IMR-90 (cell line): ENCODE data around the gene TM4SF20. TPM values are rescaled to one million over a fixed set of nuclear protein-coding genes. Genes with fewer than 3 reads are reported as not detected.

Source experiments
- ATAC-seq: fragments of 200-7000 bp; cut with Tn5 transposase; 2 replicates; pipeline ENCODE4 v1.9.1; 2020; ENCODE audit warnings: low read depth, mild to moderate bottlenecking, moderate library complexity
- BruUV-seq: library from RNA; stranded (reverse); fragments of 400-500 nt; replicated peaks from 2 replicates; lab custom pipeline; 2021; lab: Mats Ljungman, UMichigan
- CTCF ChIA-PET: fragments of 300-600 bp; formaldehyde crosslinking; extraction: SDS; loops from one replicate; lab custom pipeline; 2021; ENCODE audit warnings: antibody characterized with exemption; lab: Yijun Ruan, JAX
- POLR2A ChIA-PET: fragments of 300-600 bp; sonication (Branson Sonifier 250); formaldehyde crosslinking; loops from one replicate; lab custom pipeline; 2022; ENCODE audit warnings: antibody characterized with exemption; ENCODE audit not compliant: unreplicated experiment; lab: Charles Lee
- DNase-seq: peaks from one replicate; pipeline ENCODE4 v3.0.0; 2013
- H2AFZ ChIP-seq: replicated peaks from 2 replicates; pipeline ENCODE3; 2013; ENCODE audit warnings: low read length, mild to moderate bottlenecking; ENCODE audit not compliant: poor library complexity
- H2AK5ac ChIP-seq: 2 replicates; pipeline ENCODE4 v1.6.1; 2013; ENCODE audit warnings: low read depth, low read length, inconsistent platforms
- H2AK9ac ChIP-seq: replicated peaks from 2 replicates; pipeline ENCODE3; 2013; ENCODE audit warnings: mild to moderate bottlenecking, low read depth, low read length, moderate library complexity; ENCODE audit not compliant: poor library complexity
- H2BK120ac ChIP-seq: 2 replicates; pipeline ENCODE4 v1.6.1; 2013; ENCODE audit warnings: low read depth, low read length, inconsistent platforms
- H2BK15ac ChIP-seq: 3 replicates; pipeline ENCODE4 v1.6.1; 2013; ENCODE audit warnings: low read depth, low read length, inconsistent platforms
- H2BK20ac ChIP-seq: 2 replicates; pipeline ENCODE4 v1.6.1; 2013; ENCODE audit warnings: low read depth, mild to moderate bottlenecking, inconsistent platforms, low read length, moderate library complexity
- H2BK5ac ChIP-seq: 2 replicates; pipeline ENCODE4 v1.6.1; 2013; ENCODE audit warnings: mild to moderate bottlenecking, low read depth, low read length, inconsistent platforms; ENCODE audit not compliant: poor library complexity, severe bottlenecking
- H3K14ac ChIP-seq: replicated peaks from 2 replicates; pipeline ENCODE4 v1.6.1; 2013; ENCODE audit warnings: low read depth, low read length, inconsistent platforms
- H3K18ac ChIP-seq: 2 replicates; pipeline ENCODE4 v1.6.1; 2013; ENCODE audit warnings: low read depth, low read length, control low read depth
- H3K23ac ChIP-seq: 2 replicates; pipeline ENCODE4 v1.6.1; 2013; ENCODE audit warnings: low read depth, low read length, inconsistent platforms
- H3K27ac ChIP-seq: 2 replicates; pipeline ENCODE4 v1.5.1; 2013; ENCODE audit warnings: mild to moderate bottlenecking, control low read depth, low read length; ENCODE audit not compliant: insufficient read depth
- H3K27me3 ChIP-seq: 2 replicates; pipeline ENCODE4 v1.6.1; 2013; ENCODE audit warnings: low read length; ENCODE audit not compliant: control insufficient read depth, insufficient read depth
- H3K36me3 ChIP-seq: 2 replicates; pipeline ENCODE4 v1.6.1; 2013; ENCODE audit warnings: low read length, mixed read lengths; ENCODE audit not compliant: control insufficient read depth, insufficient read depth
- H3K4ac ChIP-seq: 2 replicates; pipeline ENCODE4 v1.6.1; 2013; ENCODE audit warnings: low read depth, low read length, inconsistent platforms
- H3K4me1 ChIP-seq: 2 replicates; pipeline ENCODE4 v1.6.1; 2013; ENCODE audit warnings: low read length, mixed read lengths; ENCODE audit not compliant: control insufficient read depth, insufficient read depth
- H3K4me2 ChIP-seq: 2 replicates; pipeline ENCODE4 v1.6.1; 2013; ENCODE audit warnings: low read depth, mild to moderate bottlenecking, control low read depth, low read length, moderate library complexity
- H3K4me3 ChIP-seq: 2 replicates; pipeline ENCODE4 v1.5.1; 2013; ENCODE audit warnings: low read depth, mild to moderate bottlenecking, control low read depth, low read length, moderate library complexity; ENCODE audit not compliant: insufficient read depth
- H3K56ac ChIP-seq: 2 replicates; pipeline ENCODE4 v1.6.1; 2013; ENCODE audit warnings: low read length, inconsistent platforms; ENCODE audit not compliant: insufficient read depth; ENCODE audit errors: extremely low read depth
- H3K79me1 ChIP-seq, 2 experiments: 2 replicates each; pipeline ENCODE4 v1.6.1; 2013; ENCODE audit warnings: low read length in 2 of 2, inconsistent platforms in 1 of 2, low read depth in 1 of 2
- H3K9ac ChIP-seq: 2 replicates; pipeline ENCODE4 v1.6.1; 2013; ENCODE audit warnings: low read depth, low read length, control low read depth
- H3K9me1 ChIP-seq: 2 replicates; pipeline ENCODE4 v1.6.1; 2013; ENCODE audit warnings: low read length, inconsistent platforms; ENCODE audit not compliant: insufficient read depth
- H3K9me3 ChIP-seq: 2 replicates; pipeline ENCODE4 v1.6.1; 2013; ENCODE audit warnings: low read length; ENCODE audit not compliant: control insufficient read depth, insufficient read depth
- H4K20me1 ChIP-seq: 2 replicates; pipeline ENCODE4 v1.6.1; 2013; ENCODE audit warnings: low read length, inconsistent platforms; ENCODE audit not compliant: insufficient read depth
- H4K5ac ChIP-seq: 2 replicates; pipeline ENCODE4 v1.6.1; 2013; ENCODE audit warnings: mild to moderate bottlenecking, low read depth, low read length, control low read depth
- H4K8ac ChIP-seq, 2 experiments: 2 replicates each; pipeline ENCODE4 v1.6.1; 2013; ENCODE audit warnings: low read depth in 2 of 2, low read length in 2 of 2, control low read depth in 1 of 2, inconsistent platforms in 1 of 2
- H4K91ac ChIP-seq: 2 replicates; pipeline ENCODE4 v1.6.1; 2013; ENCODE audit warnings: low read depth, low read length, inconsistent platforms; ENCODE audit not compliant: insufficient read depth
- MAFK ChIP-seq: IDR thresholded peaks from 2 replicates; pipeline ENCODE4 v1.6.1; 2012; ENCODE audit warnings: low read depth, low read length, improper control_type of control experiment
- NFE2L2 ChIP-seq: fragments of 150-350 bp; IDR thresholded peaks from 2 replicates; pipeline ENCODE4 v1.6.1; 2016; ENCODE audit warnings: low read depth, mild to moderate bottlenecking, low read length
- SMC3 ChIP-seq: fragments of 150-350 bp; IDR thresholded peaks from 2 replicates; pipeline ENCODE4 v1.6.1; 2016; ENCODE audit warnings: low read depth, mild to moderate bottlenecking, antibody characterized with exemption, low read length, moderate library complexity
- WGBS, 2 experiments: methylation state at CpG; one replicate each; pipeline versions ENCODE4 v1.1.5 to v1.1.7; 2013; ENCODE audit warnings: missing lambda C conversion rate in 2 of 2; ENCODE audit not compliant: insufficient read length in 1 of 2; ENCODE audit errors: extremely low coverage in 2 of 2; 5-methylcytosine and 5-hydroxymethylcytosine counted together
- dilution Hi-C: fragments of 300-500 bp; cut with HindIII; formaldehyde crosslinking; loops from one replicate; pipeline ENCODE4 v1.14.3; 2018; ENCODE audit warnings: low sequenced_read_pairs; ENCODE audit not compliant: unreplicated experiment
- in situ Hi-C: fragments of 300-500 bp; cut with MboI; formaldehyde crosslinking; loops from 3 replicates; pipeline ENCODE4 v1.14.3; 2019; ENCODE audit warnings: low sequenced_read_pairs, inconsistent platforms, mixed read lengths
- intact Hi-C: fragments of 100-400 bp; cut with micrococcal nuclease; formaldehyde crosslinking; loops from 2 replicates; pipeline ENCODE4 v1.10.0; 2022
- polyA plus RNA-seq, 3 experiments: library from polyadenylated mRNA; depleted of rRNA; stranded (reverse); fragments of >200 nt; gene quantifications; 2 replicates each; pipeline ENCODE4 v1.2.3, GENCODE V29; 2012; ENCODE audit warnings: low replicate concordance in 1 of 3
- total RNA-seq: library from RNA; depleted of rRNA; stranded (reverse); fragments of >200 nt; gene quantifications from 2 replicates; pipeline ENCODE4 v1.2.3, GENCODE V29; 2012
- TF ChIP-seq, protein P1 (sequence below): conservative IDR thresholded peaks from 2 replicates; pipeline ENCODE4 v1.5.1; 2012; ENCODE audit warnings: mild to moderate bottlenecking, low read depth, low read length, improper control_type of control experiment

Gene TM4SF20
- total and polyA plus RNA-seq, 2 of the 4 experiments (the other 2 are of a cell fraction), result under 0.01 to 0.03 TPM

DNA sequence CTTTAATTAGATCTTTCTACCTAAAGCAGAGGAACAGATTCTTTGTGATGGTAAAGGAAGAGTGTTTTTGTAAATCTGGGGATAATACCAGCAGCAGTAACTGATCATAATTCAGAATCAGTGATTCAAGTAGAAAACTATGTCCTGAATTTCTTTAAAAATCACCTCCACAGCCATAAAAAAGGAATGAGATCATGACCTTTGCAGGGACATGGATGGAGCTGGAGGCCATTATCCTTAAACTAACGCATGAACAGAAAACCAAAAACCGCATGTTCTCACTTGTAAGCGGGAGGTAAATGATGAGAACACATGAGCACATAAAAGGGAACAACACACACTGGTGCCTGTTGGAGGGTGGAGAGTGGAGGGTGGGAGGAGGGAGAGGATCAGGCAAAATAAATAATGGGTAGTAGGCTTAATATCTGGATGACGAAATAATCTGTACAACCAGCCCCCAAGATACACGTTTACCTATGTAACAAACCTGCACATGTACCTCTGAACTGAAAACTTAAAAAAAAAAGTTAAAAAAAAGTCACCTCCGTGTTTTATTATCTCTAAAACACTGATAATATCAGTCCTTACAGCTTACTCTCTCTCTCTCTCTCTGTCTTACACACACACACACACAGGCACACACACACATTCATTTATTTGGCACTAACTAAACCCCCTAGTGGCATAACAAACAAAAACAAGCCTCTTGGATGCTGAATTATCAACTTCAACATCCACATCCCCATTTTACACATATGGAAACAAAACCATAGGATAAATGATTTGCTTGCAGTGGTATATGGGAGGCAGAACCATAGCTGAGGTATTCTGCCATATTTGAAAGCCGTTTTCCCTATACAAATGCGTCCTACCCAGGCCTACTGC is 1.4 kb downstream of the TM4SF20 start:
- Histone ChIP-seq H4K8ac (peak overlapping the region in 1 of 2 experiments; percentile 47; a peak in 1 of 4 replicates), H3K36me3 (no peaks in the 10 kb centered on the region), H3K9me1 (no peaks in the 10 kb centered on the region), H2BK5ac (peak overlapping the region; percentile 55), H3K4ac (no peak overlapping the region), H2BK120ac (no peak overlapping the region), H2AK5ac (no peak overlapping the region), H2AK9ac (no peak overlapping the region), H3K56ac (no peak overlapping the region), H3K27me3 (no peaks in the 10 kb centered on the region), H3K4me1 (peaks cover 5% of the 10 kb centered on the region), H3K4me2 (no peak overlapping the region; the same call in 1 of the 2 replicates), H3K4me3 (no peak overlapping the region), H3K18ac (peak overlapping the region; percentile 96; the same call in 1 of the 2 replicates), H3K9me3 (no peaks in the 10 kb centered on the region), H4K5ac (peak overlapping the region; percentile 95; the same call in 1 of the 2 replicates), H2BK20ac (0 out of 2 replicates have a peak overlapping the region, but pooled peaks have one; percentile 8), H3K79me1 (no peaks in the 10 kb centered on the region), H3K23ac (no peak overlapping the region), H4K91ac (peak overlapping the region; percentile 33; the same call in 1 of the 2 replicates), H3K9ac (peak overlapping the region; percentile 43; the same call in 1 of the 2 replicates), H3K14ac (no peak overlapping the region; the same call in 1 of the 2 replicates), H4K20me1 (no peaks in the 10 kb centered on the region), H3K27ac (no peak overlapping the region), H2AFZ (no peak overlapping the region), H2BK15ac (no peak overlapping the region; the same call in 2 of the 3 replicates)
- in situ Hi-C loops (no loop called here), dilution Hi-C loops (no loop called here), intact Hi-C loops (no loop called here)
- ATAC-seq, result no peak
- WGBS, 2 experiments, result 100% methylated on average over 2 of the region's 8 CpGs; no CpG with 5 or more reads in 1 of the 2 experiments
- ChIA-PET POLR2A (no interaction called here), CTCF (interaction anchor here (0.6 kb wide), 1 partner anchor 202 kb away, joined by 4 read pairs; no protein-coding TSS in a partner anchor)
- DNase-seq, result no peak
- TF ChIP-seq NFE2L2 (no peak), SMC3 (no peak), MAFK (no peak)
- TF ChIP-seq, protein P1, sequence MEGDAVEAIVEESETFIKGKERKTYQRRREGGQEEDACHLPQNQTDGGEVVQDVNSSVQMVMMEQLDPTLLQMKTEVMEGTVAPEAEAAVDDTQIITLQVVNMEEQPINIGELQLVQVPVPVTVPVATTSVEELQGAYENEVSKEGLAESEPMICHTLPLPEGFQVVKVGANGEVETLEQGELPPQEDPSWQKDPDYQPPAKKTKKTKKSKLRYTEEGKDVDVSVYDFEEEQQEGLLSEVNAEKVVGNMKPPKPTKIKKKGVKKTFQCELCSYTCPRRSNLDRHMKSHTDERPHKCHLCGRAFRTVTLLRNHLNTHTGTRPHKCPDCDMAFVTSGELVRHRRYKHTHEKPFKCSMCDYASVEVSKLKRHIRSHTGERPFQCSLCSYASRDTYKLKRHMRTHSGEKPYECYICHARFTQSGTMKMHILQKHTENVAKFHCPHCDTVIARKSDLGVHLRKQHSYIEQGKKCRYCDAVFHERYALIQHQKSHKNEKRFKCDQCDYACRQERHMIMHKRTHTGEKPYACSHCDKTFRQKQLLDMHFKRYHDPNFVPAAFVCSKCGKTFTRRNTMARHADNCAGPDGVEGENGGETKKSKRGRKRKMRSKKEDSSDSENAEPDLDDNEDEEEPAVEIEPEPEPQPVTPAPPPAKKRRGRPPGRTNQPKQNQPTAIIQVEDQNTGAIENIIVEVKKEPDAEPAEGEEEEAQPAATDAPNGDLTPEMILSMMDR, result 0 out of 2 replicates have a peak, but pooled peaks have one; percentile 8
- BruUV-seq, result no TSS peak
